Measurements from ENCODE around the gene IL31RA.
"Not testable (repeated sequence)": the region's sequence is repeated elsewhere in the genome, so short reads cannot be mapped to it uniquely, and the experiment has no call there.

The IL31RA gene

GRCh38 chr5:55850839-55851674, at the start of gene IL31RA:
TSS of gene IL31RA (plus strand) at chr5:55851357. CDS start at chr5:55851571, 214 bp downstream.
- H3K27me3 Mint-ChIP-seq (ENCODE audit: low read depth) = no peaks in the 10 kb centered on the region
- H3K27ac Mint-ChIP-seq = no peak within 1 kb of the TSS
- H3K36me3 Mint-ChIP-seq (ENCODE audit: low read depth) = no peaks in the 10 kb centered on the region
- H3K4me3 Mint-ChIP-seq = no peak within 1 kb of the TSS
- H3K9me3 Mint-ChIP-seq = peaks cover under 1% of the 10 kb centered on the region
- H3K4me1 Mint-ChIP-seq = peaks cover 13% of the 10 kb centered on the region
- TF ChIP-seq CTCF (IDR thresholded peaks at IDR 0.05; ENCODE audit: unreplicated experiment in 3 of 3) = no peak

GRCh38 chr5:55808814-55809213, 42.3 kb upstream of the IL31RA start:
- H3K4me3 Mint-ChIP-seq; H3K27me3 Mint-ChIP-seq (ENCODE audit: low read depth); H3K36me3 Mint-ChIP-seq (ENCODE audit: low read depth); H3K27ac Mint-ChIP-seq; H3K4me1 Mint-ChIP-seq: not testable (repeated sequence)
- peaks cover 25% of the 10 kb centered on the region for H3K9me3 Mint-ChIP-seq

GRCh38 chr5:55815939-55816338, 35.2 kb upstream of the IL31RA start:
- H3K4me1 Mint-ChIP-seq; H3K27ac Mint-ChIP-seq; H3K9me3 Mint-ChIP-seq; H3K27me3 Mint-ChIP-seq (ENCODE audit: low read depth); H3K36me3 Mint-ChIP-seq (ENCODE audit: low read depth); H3K4me3 Mint-ChIP-seq: not testable (repeated sequence)

- TF ChIP-seq CTCF (IDR thresholded peaks at IDR 0.05; ENCODE audit: unreplicated experiment in 3 of 3) = no peak
Observed at GRCh38 chr5:55816342-55816741, 34.8 kb upstream of the IL31RA start.

GRCh38 chr5:55817030-55817429, 34.1 kb upstream of the IL31RA start:
- H3K27ac Mint-ChIP-seq = no peak overlapping the region
- no peaks in the 10 kb centered on the region for H3K27me3 Mint-ChIP-seq (ENCODE audit: low read depth)
- H3K36me3 Mint-ChIP-seq (ENCODE audit: low read depth) = no peaks in the 10 kb centered on the region
- no peaks in the 10 kb centered on the region for H3K4me1 Mint-ChIP-seq
- no peaks in the 10 kb centered on the region for H3K9me3 Mint-ChIP-seq
- no peak overlapping the region for H3K4me3 Mint-ChIP-seq
- TF ChIP-seq CTCF (IDR thresholded peaks at IDR 0.05; ENCODE audit: unreplicated experiment in 3 of 3) = no peak

More at GRCh38 chr5:55816342-55816741, 34.8 kb upstream of the IL31RA start:
- H3K36me3 Mint-ChIP-seq (ENCODE audit: low read depth) = no peaks in the 10 kb centered on the region
- no peaks in the 10 kb centered on the region for H3K9me3 Mint-ChIP-seq
- no peak overlapping the region for H3K4me3 Mint-ChIP-seq
- no peaks in the 10 kb centered on the region for H3K4me1 Mint-ChIP-seq
- H3K27ac Mint-ChIP-seq = no peak overlapping the region
- no peaks in the 10 kb centered on the region for H3K27me3 Mint-ChIP-seq (ENCODE audit: low read depth)

- H3K36me3 Mint-ChIP-seq (ENCODE audit: low read depth) = no peaks in the 10 kb centered on the region
- TF ChIP-seq CTCF (IDR thresholded peaks at IDR 0.05; ENCODE audit: unreplicated experiment in 3 of 3) = no peak
- no peaks in the 10 kb centered on the region for H3K4me1 Mint-ChIP-seq
Observed at GRCh38 chr5:55820488-55820887, 30.7 kb upstream of the IL31RA start.

More at GRCh38 chr5:55820488-55820887, 30.7 kb upstream of the IL31RA start:
- Mint-ChIP-seq H3K27ac (no peak overlapping the region), H3K27me3 (ENCODE audit: low read depth) (no peaks in the 10 kb centered on the region), H3K9me3 (no peaks in the 10 kb centered on the region), H3K4me3 (no peak overlapping the region)
